ENCODE data around the gene ZNF699. TPM values are rescaled to one million over a fixed set of nuclear protein-coding genes. Genes with fewer than 3 reads are reported as not detected.

Gene ZNF699
- total and polyA plus RNA-seq, 10 of the 15 experiments (the other 5 are each of a cell fraction or from before 2014, with no cell fraction given), result 0.04 to 2.9 (median 1.7) TPM

DNA sequence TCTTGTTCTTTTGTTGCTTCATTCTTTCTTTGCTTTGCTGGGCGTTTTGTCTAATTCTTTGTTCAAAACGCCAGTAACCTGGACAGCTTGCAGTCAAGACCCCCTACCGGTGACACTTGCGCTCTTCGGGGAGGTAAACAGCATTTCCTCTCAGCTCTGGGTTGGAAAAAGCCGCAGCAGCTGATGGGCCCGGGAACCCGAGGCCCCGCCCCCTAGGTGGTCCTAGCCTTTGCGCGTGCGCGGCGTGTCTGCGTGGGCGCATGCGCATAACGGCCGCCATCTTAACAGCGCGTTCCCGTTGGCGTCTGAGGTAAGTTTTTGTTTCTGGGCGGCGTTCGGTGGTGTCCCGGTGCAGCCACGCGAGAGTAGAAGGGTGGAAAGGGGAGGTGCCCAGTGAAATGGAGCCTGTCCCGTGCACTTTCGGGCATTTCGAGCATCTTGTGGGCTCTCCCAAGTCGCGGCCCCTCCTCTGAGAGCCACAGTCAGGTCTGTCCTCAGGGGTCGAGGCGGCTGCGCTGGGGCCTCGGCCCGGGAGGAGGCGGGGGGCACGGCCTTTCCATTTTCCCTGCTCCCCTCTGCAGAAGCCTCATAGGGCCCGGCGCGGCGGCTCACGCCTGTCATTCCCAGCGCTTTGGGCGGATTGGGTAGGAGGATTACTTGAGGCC lies 14.4 kb upstream of the ZNF699 start, which contains the start of gene ZNF559 (continued):
- TF ChIP-seq EED (IDR thresholded peaks at IDR 0.05; ENCODE audit: low read depth), result 0 out of 2 replicates have a peak, but pooled peaks have one; percentile 13
- TF ChIP-seq, protein P1, sequence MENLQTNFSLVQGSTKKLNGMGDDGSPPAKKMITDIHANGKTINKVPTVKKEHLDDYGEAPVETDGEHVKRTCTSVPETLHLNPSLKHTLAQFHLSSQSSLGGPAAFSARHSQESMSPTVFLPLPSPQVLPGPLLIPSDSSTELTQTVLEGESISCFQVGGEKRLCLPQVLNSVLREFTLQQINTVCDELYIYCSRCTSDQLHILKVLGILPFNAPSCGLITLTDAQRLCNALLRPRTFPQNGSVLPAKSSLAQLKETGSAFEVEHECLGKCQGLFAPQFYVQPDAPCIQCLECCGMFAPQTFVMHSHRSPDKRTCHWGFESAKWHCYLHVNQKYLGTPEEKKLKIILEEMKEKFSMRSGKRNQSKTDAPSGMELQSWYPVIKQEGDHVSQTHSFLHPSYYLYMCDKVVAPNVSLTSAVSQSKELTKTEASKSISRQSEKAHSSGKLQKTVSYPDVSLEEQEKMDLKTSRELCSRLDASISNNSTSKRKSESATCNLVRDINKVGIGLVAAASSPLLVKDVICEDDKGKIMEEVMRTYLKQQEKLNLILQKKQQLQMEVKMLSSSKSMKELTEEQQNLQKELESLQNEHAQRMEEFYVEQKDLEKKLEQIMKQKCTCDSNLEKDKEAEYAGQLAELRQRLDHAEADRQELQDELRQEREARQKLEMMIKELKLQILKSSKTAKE (IDR thresholded peaks at IDR 0.05; ENCODE audit: low read depth, poor library complexity, severe bottlenecking), result no peak
- no peak for TF ChIP-seq MTA2 (IDR thresholded peaks at IDR 0.05; ENCODE audit: low read depth)
- no peak for TF ChIP-seq RB1 (IDR thresholded peaks at IDR 0.05; ENCODE audit: borderline replicate concordance)
- no peak for TF ChIP-seq ZZZ3 (IDR thresholded peaks at IDR 0.05; ENCODE audit: control insufficient read depth, insufficient read length, low read depth)
- TF ChIP-seq, protein P2, sequence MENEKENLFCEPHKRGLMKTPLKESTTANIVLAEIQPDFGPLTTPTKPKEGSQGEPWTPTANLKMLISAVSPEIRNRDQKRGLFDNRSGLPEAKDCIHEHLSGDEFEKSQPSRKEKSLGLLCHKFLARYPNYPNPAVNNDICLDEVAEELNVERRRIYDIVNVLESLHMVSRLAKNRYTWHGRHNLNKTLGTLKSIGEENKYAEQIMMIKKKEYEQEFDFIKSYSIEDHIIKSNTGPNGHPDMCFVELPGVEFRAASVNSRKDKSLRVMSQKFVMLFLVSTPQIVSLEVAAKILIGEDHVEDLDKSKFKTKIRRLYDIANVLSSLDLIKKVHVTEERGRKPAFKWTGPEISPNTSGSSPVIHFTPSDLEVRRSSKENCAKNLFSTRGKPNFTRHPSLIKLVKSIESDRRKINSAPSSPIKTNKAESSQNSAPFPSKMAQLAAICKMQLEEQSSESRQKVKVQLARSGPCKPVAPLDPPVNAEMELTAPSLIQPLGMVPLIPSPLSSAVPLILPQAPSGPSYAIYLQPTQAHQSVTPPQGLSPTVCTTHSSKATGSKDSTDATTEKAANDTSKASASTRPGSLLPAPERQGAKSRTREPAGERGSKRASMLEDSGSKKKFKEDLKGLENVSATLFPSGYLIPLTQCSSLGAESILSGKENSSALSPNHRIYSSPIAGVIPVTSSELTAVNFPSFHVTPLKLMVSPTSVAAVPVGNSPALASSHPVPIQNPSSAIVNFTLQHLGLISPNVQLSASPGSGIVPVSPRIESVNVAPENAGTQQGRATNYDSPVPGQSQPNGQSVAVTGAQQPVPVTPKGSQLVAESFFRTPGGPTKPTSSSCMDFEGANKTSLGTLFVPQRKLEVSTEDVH (IDR thresholded peaks at IDR 0.05; ENCODE audit: low read depth, partially characterized antibody), result no peak
- TF ChIP-seq PML (IDR thresholded peaks at IDR 0.05; ENCODE audit: low read length), result no peak
- 0 out of 2 replicates have a peak, but pooled peaks have one; percentile 21 for TF ChIP-seq NR2F1 (conservative IDR thresholded peaks at IDR 0.05)
- no peak for TF ChIP-seq IRF4 (IDR thresholded peaks at IDR 0.05; ENCODE audit: low read depth, low read length)
- TF ChIP-seq ESRRA (IDR thresholded peaks at IDR 0.05; ENCODE audit: low read length), result 0 out of 2 replicates have a peak, but pooled peaks have one; percentile 31
- TF ChIP-seq SMAD5 (IDR thresholded peaks at IDR 0.05; ENCODE audit: low read depth), result no peak
- TF ChIP-seq, protein P3, sequence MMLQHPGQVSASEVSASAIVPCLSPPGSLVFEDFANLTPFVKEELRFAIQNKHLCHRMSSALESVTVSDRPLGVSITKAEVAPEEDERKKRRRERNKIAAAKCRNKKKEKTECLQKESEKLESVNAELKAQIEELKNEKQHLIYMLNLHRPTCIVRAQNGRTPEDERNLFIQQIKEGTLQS (IDR thresholded peaks at IDR 0.05; ENCODE audit: borderline replicate concordance, extremely low read depth, low read depth, low read length), result no peak
- TF ChIP-seq RFX5 (IDR thresholded peaks at IDR 0.05; ENCODE audit: low read depth, low read length), result 0 out of 2 replicates have a peak, but pooled peaks have one; percentile 24
- peak; percentile 75 for TF ChIP-seq BRCA1 (IDR thresholded peaks at IDR 0.05; ENCODE audit: low read depth, low read length)
- no peak for TF ChIP-seq ZNF687 (IDR thresholded peaks at IDR 0.05)
- no peak for TF ChIP-seq BCLAF1 (IDR thresholded peaks at IDR 0.05)
- TF ChIP-seq POLR2A (IDR thresholded peaks at IDR 0.05; ENCODE audit: low read depth, low read length), result peak; percentile 88
- no peak for TF ChIP-seq STAT1 (conservative IDR thresholded peaks at IDR 0.05)
- TF ChIP-seq POLR2AphosphoS5 (IDR thresholded peaks at IDR 0.05; ENCODE audit: low read length), result peak; percentile 71
